ENCODE measurements around the gene HOXC4. TPM values are rescaled to one million over a fixed set of nuclear protein-coding genes. Genes with fewer than 3 reads are reported as not detected.
"Not testable (repeated sequence)": the region's sequence is repeated elsewhere in the genome, so short reads cannot be mapped to it uniquely, and the experiment has no call there.

The HOXC4 gene
- polyA plus RNA-seq, 3 donors from 2014 or later: 0.45 to 0.99 (median 0.92) TPM

- not testable (repeated sequence) for H3K9me3 Mint-ChIP-seq; DNase-seq; H3K27me3 Mint-ChIP-seq (ENCODE audit: low read depth in 3 of 3); H3K27ac Mint-ChIP-seq; H3K4me1 Mint-ChIP-seq; H3K4me3 Mint-ChIP-seq
- peaks cover 0 to 12% (median 3%) of the 10 kb centered on the region in 3 donors for H3K36me3 Mint-ChIP-seq
Observed at GRCh38 chr12:54095928-54096327, 42.3 kb downstream of the HOXC4 start.

- not testable (repeated sequence) for H3K36me3 Mint-ChIP-seq, DNase-seq
- peaks cover 2 to 11% (median 4%) of the 10 kb centered on the region in 3 donors for H3K27me3 Mint-ChIP-seq (ENCODE audit: low read depth in 3 of 3)
Observed at GRCh38 chr12:54098644-54099043, 45.0 kb downstream of the HOXC4 start.

GRCh38 chr12:54100588-54100987, 47.0 kb downstream of the HOXC4 start:
- H3K27me3 Mint-ChIP-seq (ENCODE audit: low read depth in 3 of 3); H3K27ac Mint-ChIP-seq; H3K4me1 Mint-ChIP-seq; DNase-seq; H3K4me3 Mint-ChIP-seq; H3K36me3 Mint-ChIP-seq; H3K9me3 Mint-ChIP-seq: not testable (repeated sequence)

More at GRCh38 chr12:54098644-54099043, 45.0 kb downstream of the HOXC4 start:
- not testable (repeated sequence) for H3K27ac Mint-ChIP-seq, H3K9me3 Mint-ChIP-seq, H3K4me1 Mint-ChIP-seq, H3K4me3 Mint-ChIP-seq

- not testable (repeated sequence) for H3K36me3 Mint-ChIP-seq
- H3K27me3 Mint-ChIP-seq (ENCODE audit: low read depth in 3 of 3): peaks cover 10 to 13% (median 11%) of the 10 kb centered on the region in 3 donors
Observed at GRCh38 chr12:54102223-54102622, 48.6 kb downstream of the HOXC4 start.

GRCh38 chr12:54103827-54104226, 50.2 kb downstream of the HOXC4 start:
- not testable (repeated sequence) for DNase-seq, H3K4me1 Mint-ChIP-seq, H3K36me3 Mint-ChIP-seq, H3K9me3 Mint-ChIP-seq, H3K4me3 Mint-ChIP-seq, H3K27ac Mint-ChIP-seq
- H3K27me3 Mint-ChIP-seq (ENCODE audit: low read depth in 3 of 3): peaks cover 10 to 15% (median 13%) of the 10 kb centered on the region in 3 donors

More at GRCh38 chr12:54102223-54102622, 48.6 kb downstream of the HOXC4 start:
- not testable (repeated sequence) for H3K4me3 Mint-ChIP-seq, H3K27ac Mint-ChIP-seq, H3K9me3 Mint-ChIP-seq, H3K4me1 Mint-ChIP-seq, DNase-seq

Other genes with a start within 250 kb of the HOXC4 start
- gene HOXC13, start 115.0 kb upstream of the HOXC4 start, polyA plus RNA-seq: not detected
- not detected for gene HOXC12, start 98.9 kb upstream of the HOXC4 start, polyA plus RNA-seq
- not detected for gene HOXC11, start 80.7 kb upstream of the HOXC4 start, polyA plus RNA-seq
- gene HOTAIR, start 78.9 kb upstream of the HOXC4 start, polyA plus RNA-seq: not detected
- not detected for gene HOXC10, start 68.7 kb upstream of the HOXC4 start, polyA plus RNA-seq
- not detected for gene HOXC9, start 53.7 kb upstream of the HOXC4 start, polyA plus RNA-seq
- gene HOXC8, start 44.9 kb upstream of the HOXC4 start, polyA plus RNA-seq: not detected
- not detected for gene HOXC6, start 25.4 kb upstream of the HOXC4 start, polyA plus RNA-seq
- gene HOXC5, start 20.8 kb upstream of the HOXC4 start, polyA plus RNA-seq: not detected
- gene SMUG1, start 135.2 kb downstream of the HOXC4 start, polyA plus RNA-seq: 10 to 100 TPM; 30.7 to 41.6 (median 34.4) TPM
- gene CBX5, start 226.3 kb downstream of the HOXC4 start, polyA plus RNA-seq: 10 to 100 TPM in 2 of 3 donors, 1 to 10 TPM in 1; 5.9 to 23.6 (median 11.5) TPM
- gene HNRNPA1, start 226.9 kb downstream of the HOXC4 start, polyA plus RNA-seq: 100 to 1,000 TPM; 512 to 669 (median 601) TPM
- 1 to 10 TPM; 1.6 to 3.6 (median 2.0) TPM for gene NFE2, start 247.2 kb downstream of the HOXC4 start, polyA plus RNA-seq